Heart left ventricle (tissue), 16 donors: ENCODE data around the gene AGPAT4. TPM values are rescaled to one million over a fixed set of nuclear protein-coding genes. Genes with fewer than 3 reads are reported as not detected.

Experiments
- ATAC-seq, 4 donors: fragments of 200-7000 bp; cut with Tn5 transposase; one replicate each; pipeline ENCODE4 v1.9.1; 2020 to 2022; ENCODE audit warnings: moderate library complexity in 4 of 4, mild to moderate bottlenecking in 3 of 4, moderate number of reproducible peaks in 1 of 4
- DNase-seq, 5 donors: peaks; one replicate each; pipeline ENCODE4 v3.0.0-alpha.2; 2020
- H3K27ac ChIP-seq, 12 donors: fragments of 200-600 bp; sonication (generic) in 4 of 12; one replicate each; pipeline versions ENCODE4 v1.5.0 to v1.8.0; 2016 to 2022; ENCODE audit warnings: mild to moderate bottlenecking in 2 of 12
- H3K27me3 ChIP-seq, 9 donors: fragments of 200-600 bp; sonication (generic) in 2 of 9; one replicate each; pipeline versions ENCODE4 v1.5.1 to v1.8.0; 2016 to 2022; ENCODE audit warnings: mild to moderate bottlenecking in 3 of 9
- H3K36me3 ChIP-seq, 9 donors: fragments of 200-600 bp; sonication (generic) in 2 of 9; one replicate each; pipeline versions ENCODE4 v1.5.0 to v1.8.0; 2018 to 2022; ENCODE audit warnings: mild to moderate bottlenecking in 2 of 9
- H3K4me1 ChIP-seq, 12 donors: fragments of 200-600 bp; sonication (generic) in 4 of 12; one replicate each; pipeline versions ENCODE4 v1.5.0 to v1.8.0; 2016 to 2022; ENCODE audit warnings: mild to moderate bottlenecking in 3 of 12
- H3K4me3 ChIP-seq, 12 donors: fragments of 200-600 bp; sonication (generic) in 4 of 12; one replicate each; pipeline versions ENCODE4 v1.5.0 to v1.8.0; 2017 to 2022; ENCODE audit warnings: mild to moderate bottlenecking in 9 of 12, moderate library complexity in 4 of 12
- H3K9me3 ChIP-seq, 12 donors: fragments of 200-600 bp; sonication (generic) in 4 of 12; one replicate each; pipeline versions ENCODE4 v1.5.0 to v1.8.0; 2016 to 2022; ENCODE audit warnings: mild to moderate bottlenecking in 1 of 12
- POLR2A ChIP-seq, 2 donors: fragments of 450-650 bp; IDR thresholded peaks; one replicate each; pipeline ENCODE4 v1.6.1; 2017; ENCODE audit warnings: antibody characterized with exemption in 2 of 2, mild to moderate bottlenecking in 2 of 2, moderate library complexity in 2 of 2
- WGBS, 4 donors: extraction: QIAGEN DNeasy Blood & Tissue Kit in 2 of 4; methylation state at CpG; one replicate each; pipeline versions ENCODE4 v1.1.5 to v1.1.7; 2013 to 2018; 5-methylcytosine and 5-hydroxymethylcytosine counted together
- intact Hi-C, 10 donors: fragments of 100-400 bp; cut with DNase I; formaldehyde crosslinking; loops; one replicate each; pipeline versions ENCODE4 v1.11.1 to v1.14.2; 2022
- polyA plus RNA-seq, 2 donors: library from polyadenylated mRNA; stranded (reverse); fragments of 200-250 nt; gene quantifications; one replicate each; pipeline ENCODE4 v1.2.3, GENCODE V29; 2013
- total RNA-seq, 9 donors: library from RNA; depleted of rRNA in 2 of 9; stranded (reverse); fragments of >200 nt in 2 of 9; fragmentation: NEBNext Ultra II Directional in 3 of 9; extraction: Animal tissue kit (Norgen Biotek cat#: 25700) in 3 of 9; gene quantifications; one replicate each; pipeline versions ENCODE4 v1.1.0 to v1.2.4, GENCODE V29; 2016 to 2023
- TF ChIP-seq, protein P1 (sequence below), 12 donors: fragments of 200-600 bp; sonication (generic) in 4 of 12; IDR thresholded peaks; one replicate each; pipeline versions ENCODE4 v1.5.0 to v1.8.0; 2018 to 2022; ENCODE audit warnings: antibody characterized with exemption in 12 of 12, mild to moderate bottlenecking in 5 of 12
- donor health status: ischemic (EF 13 %, LVEDD 7.1; RV severe dilation, severe dysfunction).
- donor health status: healthy with polysubstance abuse.
- donor health status: DM: no; HTN: yes; CAD: no.
- donor health status: DM: no; HTN: no; CAD: no.
- donor health status: ischemic (EF 25% LVEDD 6.9; RV normal size, moderate dysfunction).
- donor health status: ischemic (EF 25% LVEDD 5.7; RV mildly dilated, moderate dysfunction).
- donor health status: healthy.
- donor health status: DM: yes; HTN: yes; CAD: no.
- donor health status: ischemic (EF 35%, LVEDD 5.7; RV mildly dilated, moderate dysfunction).
- donor health status: nonischemic (EF 11% LVEDD 7.7; RV severe dilation, severe dysfunction).
- donor health status: DM: yes; HTN: yes; CAD: no.
- donor health status: PGD.
- donor health status: ischemic (EF 29% LVEDD 5.4; RV normal size, mild dysfunction).
- donor health status: nonischemic (EF 23%, LVEDD 6.1; RV moderate dilation, normal function).

The AGPAT4 gene
- total and polyA plus RNA-seq, 11 donors = 0.83 to 5.0 (median 1.8) TPM

DNA sequence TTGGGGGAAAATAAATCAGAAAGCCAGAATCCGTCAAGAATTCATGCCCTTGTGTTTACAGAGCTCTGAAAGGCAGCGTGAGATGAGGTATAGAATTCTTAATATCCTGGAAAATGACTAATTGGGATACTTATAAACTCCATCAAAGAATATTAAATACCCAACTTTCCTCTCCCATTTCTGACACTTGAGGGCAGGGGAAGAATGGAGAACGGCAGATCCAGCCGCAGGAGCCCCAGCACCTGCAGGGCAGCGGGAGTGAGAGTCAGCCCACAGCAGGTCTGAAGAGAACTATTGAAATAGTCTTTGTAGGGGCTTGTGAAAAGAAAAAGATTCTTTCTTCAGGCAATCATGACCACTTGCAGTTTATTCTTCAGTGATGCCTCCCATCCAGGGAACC lies 107.2 kb downstream of the AGPAT4 start:
- Histone ChIP-seq H3K9me3 (peaks cover 0 to 7% (median 0%) of the 10 kb centered on the region in 12 donors), H3K4me1 (peaks cover 0 to 17% (median 0%) of the 10 kb centered on the region in 12 donors), H3K4me3 (no peak overlapping the region), H3K36me3 (peaks cover 0 to 27% (median 8%) of the 10 kb centered on the region in 9 donors), H3K27me3 (no peaks in the 10 kb centered on the region), H3K27ac (no peak overlapping the region)
- TF ChIP-seq, protein P1, sequence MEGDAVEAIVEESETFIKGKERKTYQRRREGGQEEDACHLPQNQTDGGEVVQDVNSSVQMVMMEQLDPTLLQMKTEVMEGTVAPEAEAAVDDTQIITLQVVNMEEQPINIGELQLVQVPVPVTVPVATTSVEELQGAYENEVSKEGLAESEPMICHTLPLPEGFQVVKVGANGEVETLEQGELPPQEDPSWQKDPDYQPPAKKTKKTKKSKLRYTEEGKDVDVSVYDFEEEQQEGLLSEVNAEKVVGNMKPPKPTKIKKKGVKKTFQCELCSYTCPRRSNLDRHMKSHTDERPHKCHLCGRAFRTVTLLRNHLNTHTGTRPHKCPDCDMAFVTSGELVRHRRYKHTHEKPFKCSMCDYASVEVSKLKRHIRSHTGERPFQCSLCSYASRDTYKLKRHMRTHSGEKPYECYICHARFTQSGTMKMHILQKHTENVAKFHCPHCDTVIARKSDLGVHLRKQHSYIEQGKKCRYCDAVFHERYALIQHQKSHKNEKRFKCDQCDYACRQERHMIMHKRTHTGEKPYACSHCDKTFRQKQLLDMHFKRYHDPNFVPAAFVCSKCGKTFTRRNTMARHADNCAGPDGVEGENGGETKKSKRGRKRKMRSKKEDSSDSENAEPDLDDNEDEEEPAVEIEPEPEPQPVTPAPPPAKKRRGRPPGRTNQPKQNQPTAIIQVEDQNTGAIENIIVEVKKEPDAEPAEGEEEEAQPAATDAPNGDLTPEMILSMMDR (IDR thresholded peaks at IDR 0.05) = no peak
- no peak for TF ChIP-seq POLR2A (IDR thresholded peaks at IDR 0.05)
- WGBS, 4 donors = 92 to 97% (median 96%) methylated on average over 5 of the region's 5 CpGs
- DNase-seq = no peak
- intact Hi-C loops = no loop called here
- ATAC-seq = no peak

- H3K4me1 ChIP-seq = peaks cover 0 to 17% (median 0%) of the 10 kb centered on the region in 12 donors
- no peaks in the 10 kb centered on the region for H3K27me3 ChIP-seq
- ATAC-seq (no peak), DNase-seq (no peak)
- 92 to 94% (median 93%) methylated on average over 11 of the region's 11 CpGs for WGBS, 4 donors
- H3K36me3 ChIP-seq = peaks cover 0 to 27% (median 8%) of the 10 kb centered on the region in 9 donors
- intact Hi-C loops = no loop called here
- H3K4me3 ChIP-seq = no peak overlapping the region
- TF ChIP-seq, protein P1 (IDR thresholded peaks at IDR 0.05) = no peak
- no peak for TF ChIP-seq POLR2A (IDR thresholded peaks at IDR 0.05)
- no peak overlapping the region for H3K27ac ChIP-seq
- H3K9me3 ChIP-seq = peaks cover 0 to 3% (median 0%) of the 10 kb centered on the region in 12 donors
Measured at GRCh38 chr6:161166176-161166575, 107.7 kb downstream of the AGPAT4 start.

GRCh38 chr6:161164182-161164625 lies 109.7 kb downstream of the AGPAT4 start:
- no peaks in the 10 kb centered on the region for H3K27me3 ChIP-seq
- no peak for ATAC-seq
- intact Hi-C loops = no loop called here

DNA sequence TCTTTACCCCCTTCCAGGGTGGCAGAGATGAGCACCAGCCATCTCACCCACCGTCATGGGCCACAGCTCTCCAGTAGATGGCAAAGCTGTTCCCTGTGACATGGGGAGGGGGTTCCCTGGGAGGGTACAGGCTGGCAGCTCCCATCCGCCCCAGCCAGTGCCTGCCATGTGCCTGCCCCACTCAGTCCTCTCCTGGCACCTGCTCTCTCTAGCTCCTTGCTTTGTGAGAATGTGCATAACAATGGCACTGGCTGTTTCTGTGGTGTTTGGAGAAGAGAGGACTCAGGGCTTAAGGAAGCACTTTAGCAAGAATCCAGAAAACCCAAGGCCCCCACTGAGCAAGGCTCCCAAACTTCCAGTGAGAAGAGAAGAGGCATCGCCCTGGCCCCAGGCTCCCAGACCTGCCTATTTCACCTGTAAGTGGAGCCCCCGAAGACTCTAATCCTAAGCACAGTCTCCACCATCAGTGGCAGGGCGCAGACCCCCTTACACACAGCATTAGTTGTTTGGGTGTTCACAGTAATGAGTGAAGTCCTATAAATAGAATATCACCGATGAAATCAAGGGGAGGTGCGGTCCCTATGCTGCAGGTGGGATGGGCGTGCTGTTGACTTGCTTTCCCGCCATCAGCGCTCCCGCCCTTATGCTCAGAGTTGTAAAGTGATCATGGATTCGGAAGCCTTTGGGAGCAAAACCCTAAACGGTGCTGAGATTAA lies 110.2 kb downstream of the AGPAT4 start:
- TF ChIP-seq, protein P1 (IDR thresholded peaks at IDR 0.05) = no peak
- TF ChIP-seq POLR2A (IDR thresholded peaks at IDR 0.05) = no peak
- 93 to 97% (median 94%) methylated on average over 13 of the region's 13 CpGs for WGBS, 4 donors
- peaks cover 0 to 12% (median 0%) of the 10 kb centered on the region in 12 donors for H3K4me1 ChIP-seq
- H3K36me3 ChIP-seq = peaks cover 0 to 27% (median 8%) of the 10 kb centered on the region in 9 donors
- intact Hi-C loops = no loop called here
- no peaks in the 10 kb centered on the region for H3K9me3 ChIP-seq
- H3K27me3 ChIP-seq = no peaks in the 10 kb centered on the region
- ATAC-seq (no peak), DNase-seq (no peak)
- no peak overlapping the region for H3K4me3 ChIP-seq
- no peak overlapping the region for H3K27ac ChIP-seq

More at GRCh38 chr6:161164182-161164625, 109.7 kb downstream of the AGPAT4 start:
- Histone ChIP-seq H3K4me3 (no peak overlapping the region), H3K36me3 (peaks cover 0 to 27% (median 8%) of the 10 kb centered on the region in 9 donors), H3K27ac (no peak overlapping the region), H3K9me3 (no peaks in the 10 kb centered on the region), H3K4me1 (peaks cover 0 to 12% (median 0%) of the 10 kb centered on the region in 12 donors)
- no peak for DNase-seq
- TF ChIP-seq, protein P1 (IDR thresholded peaks at IDR 0.05) = no peak
- no peak for TF ChIP-seq POLR2A (IDR thresholded peaks at IDR 0.05)
- whole genome bisulfite sequencing, 4 donors = 93 to 96% (median 95%) methylated on average over 9 of the region's 9 CpGs
